ENCODE data around the gene DBF4. TPM values are rescaled to one million over a fixed set of nuclear protein-coding genes. Genes with fewer than 3 reads are reported as not detected.

DBF4 gene
- total RNA-seq, 1 donor, result 31.1 TPM

GRCh38 chr7:87874066-87874465, 2.2 kb upstream of the DBF4 start:
- DNase-seq (ENCODE audit: low read depth), result no peak
- no peak overlapping the region for H3K4me3 ChIP-seq (ENCODE audit: low read depth, low read length)
- TF ChIP-seq, protein P1, sequence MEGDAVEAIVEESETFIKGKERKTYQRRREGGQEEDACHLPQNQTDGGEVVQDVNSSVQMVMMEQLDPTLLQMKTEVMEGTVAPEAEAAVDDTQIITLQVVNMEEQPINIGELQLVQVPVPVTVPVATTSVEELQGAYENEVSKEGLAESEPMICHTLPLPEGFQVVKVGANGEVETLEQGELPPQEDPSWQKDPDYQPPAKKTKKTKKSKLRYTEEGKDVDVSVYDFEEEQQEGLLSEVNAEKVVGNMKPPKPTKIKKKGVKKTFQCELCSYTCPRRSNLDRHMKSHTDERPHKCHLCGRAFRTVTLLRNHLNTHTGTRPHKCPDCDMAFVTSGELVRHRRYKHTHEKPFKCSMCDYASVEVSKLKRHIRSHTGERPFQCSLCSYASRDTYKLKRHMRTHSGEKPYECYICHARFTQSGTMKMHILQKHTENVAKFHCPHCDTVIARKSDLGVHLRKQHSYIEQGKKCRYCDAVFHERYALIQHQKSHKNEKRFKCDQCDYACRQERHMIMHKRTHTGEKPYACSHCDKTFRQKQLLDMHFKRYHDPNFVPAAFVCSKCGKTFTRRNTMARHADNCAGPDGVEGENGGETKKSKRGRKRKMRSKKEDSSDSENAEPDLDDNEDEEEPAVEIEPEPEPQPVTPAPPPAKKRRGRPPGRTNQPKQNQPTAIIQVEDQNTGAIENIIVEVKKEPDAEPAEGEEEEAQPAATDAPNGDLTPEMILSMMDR (IDR thresholded peaks at IDR 0.05; ENCODE audit: insufficient read depth, low read depth, low read length), result no peak

GRCh38 chr7:87875151-87876039, 898 bp upstream of the DBF4 start:
- DNase-seq (ENCODE audit: low read depth), result peak; percentile 19
- TF ChIP-seq, protein P1 (IDR thresholded peaks at IDR 0.05; ENCODE audit: insufficient read depth, low read depth, low read length), result no peak

DNA sequence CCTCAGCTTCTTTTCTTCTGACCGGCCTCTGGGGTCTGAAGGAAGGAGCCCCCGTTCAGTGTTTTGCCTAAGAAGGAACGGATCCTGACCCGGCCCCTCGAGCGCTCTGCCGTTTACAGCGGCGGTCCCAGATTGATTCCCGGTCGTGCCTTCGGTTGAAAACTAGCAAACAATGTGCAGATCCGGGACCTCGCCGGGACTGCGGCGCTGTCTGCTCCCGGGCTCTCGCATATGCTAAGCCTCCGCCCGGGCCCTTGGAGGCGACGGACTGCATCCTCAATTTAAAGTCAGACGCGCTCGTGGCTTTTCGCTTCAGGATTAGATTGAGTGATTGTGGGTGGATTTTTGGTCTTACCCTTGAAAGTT, 559 bp downstream of the DBF4 start:
- TF ChIP-seq, protein P1 (IDR thresholded peaks at IDR 0.05; ENCODE audit: insufficient read depth, low read depth, low read length), result no peak
- peak; percentile 73 for DNase-seq (ENCODE audit: low read depth)
- H3K4me3 ChIP-seq (ENCODE audit: low read depth, low read length), result peak overlapping the region; percentile 87

More at GRCh38 chr7:87875151-87876039, 898 bp upstream of the DBF4 start:
- peak overlapping the region; percentile 87 for H3K4me3 ChIP-seq (ENCODE audit: low read depth, low read length)

- DNase-seq (ENCODE audit: low read depth), result peak; percentile 27
- TF ChIP-seq, protein P1 (IDR thresholded peaks at IDR 0.05; ENCODE audit: insufficient read depth, low read depth, low read length), result no peak
- peak overlapping the region; percentile 87 for H3K4me3 ChIP-seq (ENCODE audit: low read depth, low read length)
Measured at GRCh38 chr7:87877366-87878040, 1.2 kb downstream of the DBF4 start.

- H3K4me3 ChIP-seq (ENCODE audit: low read depth, low read length), result peak overlapping the region; percentile 87
- TF ChIP-seq, protein P1 (IDR thresholded peaks at IDR 0.05; ENCODE audit: insufficient read depth, low read depth, low read length), result no peak
- peak; percentile 33 for DNase-seq (ENCODE audit: low read depth)
Measured at GRCh38 chr7:87878208-87878735, 2.0 kb downstream of the DBF4 start.

DNA sequence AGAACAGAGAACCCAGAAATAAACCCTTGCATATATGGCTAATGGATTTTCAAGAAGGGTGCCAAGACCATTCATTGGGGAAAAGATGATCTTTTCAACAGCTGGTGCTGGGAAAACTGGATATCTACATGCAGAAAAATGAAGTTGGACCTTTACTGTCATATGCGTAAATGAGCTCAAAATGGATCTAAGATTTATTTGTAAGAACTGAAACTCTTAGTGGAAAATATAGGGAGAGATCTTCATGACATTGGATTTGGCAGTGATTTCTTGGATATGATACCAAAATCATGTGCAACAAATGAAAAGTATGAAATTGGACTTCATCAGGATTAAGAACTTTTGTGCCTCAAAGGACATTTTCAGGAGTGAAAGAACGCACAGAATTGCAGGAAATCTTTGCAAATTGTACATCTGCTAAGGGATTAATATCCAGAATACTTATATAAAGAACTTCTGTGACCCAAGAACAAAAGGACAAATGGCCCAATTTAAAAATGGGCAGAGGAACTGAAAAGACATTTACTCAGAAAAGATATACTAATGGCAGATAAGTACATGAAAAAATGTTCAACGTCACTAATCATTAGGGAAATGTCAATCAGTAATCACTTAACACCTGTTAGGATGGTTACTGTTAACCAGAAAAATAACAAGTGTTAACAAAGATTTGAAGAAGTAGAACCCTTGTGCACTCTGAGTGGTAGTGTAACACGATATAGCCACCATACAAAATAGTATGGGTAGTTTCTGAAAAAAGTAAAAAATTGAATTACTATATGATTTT, 6.1 kb downstream of the DBF4 start:
- H3K4me3 ChIP-seq (ENCODE audit: low read depth, low read length), result no peak overlapping the region
- TF ChIP-seq, protein P1 (IDR thresholded peaks at IDR 0.05; ENCODE audit: insufficient read depth, low read depth, low read length), result no peak

More for the DNA sequence above, 6.1 kb downstream of the DBF4 start:
- DNase-seq (ENCODE audit: low read depth), result no peak

Data from fibroblast of villous mesenchyme (primary cell).